DND-41 (cell line): ENCODE measurements around the gene CYSRT1.
"Not testable (repeated sequence)": the region's sequence is repeated elsewhere in the genome, so short reads cannot be mapped to it uniquely, and the experiment has no call there.

ENCODE experiments used
- ATAC-seq: fragments of 200-7000 bp; cut with Tn5 transposase; 3 replicates; pipeline ENCODE4 v1.9.1; 2021; ENCODE audit warnings: low read depth; ENCODE audit not compliant: insufficient read depth
- DNase-seq: peaks from one replicate; pipeline ENCODE4 v3.0.0-alpha.2; 2020
- H2AFZ ChIP-seq: 2 replicates; pipeline ENCODE4 v1.6.0; 2012; ENCODE audit warnings: low read depth, low read length
- H3K27ac ChIP-seq: 2 replicates; pipeline ENCODE4 v1.5.1; 2012; ENCODE audit warnings: low read length, inconsistent platforms
- H3K27me3 ChIP-seq: fragments of 200-600 bp; sonication (generic); 2 replicates; pipeline ENCODE4 v1.6.0; 2012; ENCODE audit warnings: low read length, mild to moderate bottlenecking, inconsistent platforms; ENCODE audit not compliant: insufficient read depth, poor library complexity
- H3K36me3 ChIP-seq: 2 replicates; pipeline ENCODE4 v1.5.1; 2012; ENCODE audit warnings: low read length, inconsistent platforms; ENCODE audit not compliant: insufficient read depth
- H3K4me1 ChIP-seq: 2 replicates; pipeline ENCODE4 v1.5.1; 2012; ENCODE audit warnings: mild to moderate bottlenecking, low read length; ENCODE audit not compliant: insufficient read depth
- H3K4me2 ChIP-seq: 2 replicates; pipeline ENCODE4 v1.6.0; 2012; ENCODE audit warnings: mild to moderate bottlenecking, moderate library complexity, low read length, inconsistent platforms; ENCODE audit not compliant: insufficient read depth
- H3K4me3 ChIP-seq, 2 experiments: fragments of 200-600 bp in 1 of 2; shearing (Covaris generic) in 1 of 2; 2 replicates each; pipeline ENCODE4 v1.5.1; 2012 to 2016; ENCODE audit warnings: inconsistent platforms in 2 of 2, low read length in 2 of 2, mild to moderate bottlenecking in 2 of 2, low read depth in 1 of 2, moderate library complexity in 1 of 2
- H3K79me2 ChIP-seq: 2 replicates; pipeline ENCODE4 v1.6.0; 2012; ENCODE audit warnings: low read length, inconsistent platforms; ENCODE audit not compliant: insufficient read depth
- H3K9ac ChIP-seq: 2 replicates; pipeline ENCODE4 v1.6.0; 2012; ENCODE audit warnings: low read depth, mild to moderate bottlenecking, inconsistent platforms, low read length, moderate library complexity
- H3K9me3 ChIP-seq: 2 replicates; pipeline ENCODE4 v1.5.1; 2012; ENCODE audit warnings: low read length, moderate library complexity, mild to moderate bottlenecking, inconsistent platforms; ENCODE audit not compliant: insufficient read depth, severe bottlenecking
- H4K20me1 ChIP-seq: 2 replicates; pipeline ENCODE4 v1.6.0; 2012; ENCODE audit warnings: low read length; ENCODE audit not compliant: insufficient read depth
- EZH2 ChIP-seq: IDR thresholded peaks from 3 replicates; pipeline ENCODE4 v1.6.1; 2012; ENCODE audit warnings: borderline replicate concordance, low read depth, mild to moderate bottlenecking, moderate library complexity, low read length, inconsistent platforms; ENCODE audit not compliant: severe bottlenecking
- TF ChIP-seq, protein P1 (sequence below): IDR thresholded peaks from 2 replicates; pipeline ENCODE4 v1.5.1; 2012; ENCODE audit warnings: borderline replicate concordance, low read length, moderate library complexity, mild to moderate bottlenecking; ENCODE audit not compliant: poor library complexity, severe bottlenecking; ENCODE audit errors: extremely low read depth

CYSRT1 gene

DNA sequence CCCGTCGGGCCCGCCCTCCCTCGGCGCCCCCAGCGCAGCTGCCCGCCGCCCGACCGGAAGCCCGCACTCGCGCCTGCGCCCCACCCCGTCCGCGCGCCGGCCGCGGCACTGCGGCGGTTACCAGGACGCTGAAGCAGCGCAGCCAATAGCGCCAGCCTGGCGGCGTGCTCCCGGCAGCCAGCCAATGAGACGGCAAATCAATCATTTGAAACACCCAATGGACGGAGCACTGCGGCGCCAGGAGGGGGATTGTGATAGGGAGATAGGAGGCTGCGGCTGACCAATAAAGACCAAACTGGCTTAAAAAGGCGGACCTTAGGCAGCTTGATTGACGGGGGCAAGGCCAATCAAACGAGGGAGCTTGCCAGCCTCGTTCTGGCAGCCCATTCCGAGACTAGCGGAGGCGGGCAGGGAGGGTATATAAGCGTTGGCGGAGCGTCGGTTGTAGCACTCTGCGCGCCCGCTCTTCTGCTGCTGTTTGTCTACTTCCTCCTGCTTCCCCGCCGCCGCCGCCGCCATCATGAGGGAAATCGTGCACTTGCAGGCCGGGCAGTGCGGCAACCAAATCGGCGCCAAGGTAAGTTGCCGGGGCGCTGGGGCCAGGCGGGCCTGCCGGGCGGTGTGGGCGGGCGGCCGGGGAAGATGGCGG is 16.0 kb downstream of the CYSRT1 start, which contains the start of gene TUBB4B:
TUBB4B (plus strand) TSS at position 447 of the 649 bp plus-strand sequence; CDS start at position 521, 74 bp downstream.
- H3K4me3 ChIP-seq: peak within 1 kb of the TSS; percentile 77 to 91
- H3K4me1 ChIP-seq: peaks cover 54% of the 10 kb centered on the region
- H3K36me3 ChIP-seq: peaks cover 25% of the 10 kb centered on the region

DNA sequence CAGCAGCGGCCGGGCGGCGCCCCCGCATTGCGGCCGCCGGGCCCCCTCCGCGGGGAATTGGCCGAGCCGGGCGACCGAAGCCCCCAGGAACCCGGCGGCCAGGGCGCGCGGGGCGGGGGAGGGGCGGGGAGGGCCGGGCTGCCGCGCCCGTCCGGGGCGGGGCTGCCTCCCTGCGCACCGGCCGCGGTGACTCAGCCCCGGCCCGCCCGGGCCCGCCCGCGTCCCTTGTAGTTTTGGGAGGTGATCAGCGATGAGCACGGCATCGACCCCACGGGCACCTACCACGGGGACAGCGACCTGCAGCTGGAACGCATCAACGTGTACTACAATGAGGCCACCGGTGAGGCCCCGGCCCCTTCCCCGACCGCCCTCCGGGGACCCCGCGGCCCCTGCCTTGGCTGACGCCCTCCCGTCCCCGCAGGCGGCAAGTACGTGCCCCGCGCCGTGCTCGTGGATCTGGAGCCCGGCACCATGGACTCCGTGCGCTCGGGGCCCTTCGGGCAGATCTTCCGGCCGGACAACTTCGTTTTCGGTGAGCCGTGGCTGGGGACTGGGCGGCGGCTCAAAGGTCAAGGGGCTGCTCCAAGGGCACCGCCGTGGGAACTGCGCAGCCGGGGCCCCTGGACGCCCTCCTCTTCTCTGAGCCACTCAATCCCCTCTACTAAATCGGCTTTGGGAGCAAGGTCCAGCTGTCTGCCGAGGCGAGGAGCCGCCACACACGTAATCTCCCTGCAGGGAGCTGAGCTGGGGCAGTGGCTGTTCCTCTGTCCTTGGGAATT is 16.7 kb downstream of the CYSRT1 start:
- DNase-seq (peak; percentile 50), ATAC-seq (no peak)
- peak overlapping the region; percentile 80 for H3K27ac ChIP-seq
- H4K20me1 ChIP-seq: peaks cover 48% of the 10 kb centered on the region
- H2AFZ ChIP-seq: no peak overlapping the region
- TF ChIP-seq, protein P1, sequence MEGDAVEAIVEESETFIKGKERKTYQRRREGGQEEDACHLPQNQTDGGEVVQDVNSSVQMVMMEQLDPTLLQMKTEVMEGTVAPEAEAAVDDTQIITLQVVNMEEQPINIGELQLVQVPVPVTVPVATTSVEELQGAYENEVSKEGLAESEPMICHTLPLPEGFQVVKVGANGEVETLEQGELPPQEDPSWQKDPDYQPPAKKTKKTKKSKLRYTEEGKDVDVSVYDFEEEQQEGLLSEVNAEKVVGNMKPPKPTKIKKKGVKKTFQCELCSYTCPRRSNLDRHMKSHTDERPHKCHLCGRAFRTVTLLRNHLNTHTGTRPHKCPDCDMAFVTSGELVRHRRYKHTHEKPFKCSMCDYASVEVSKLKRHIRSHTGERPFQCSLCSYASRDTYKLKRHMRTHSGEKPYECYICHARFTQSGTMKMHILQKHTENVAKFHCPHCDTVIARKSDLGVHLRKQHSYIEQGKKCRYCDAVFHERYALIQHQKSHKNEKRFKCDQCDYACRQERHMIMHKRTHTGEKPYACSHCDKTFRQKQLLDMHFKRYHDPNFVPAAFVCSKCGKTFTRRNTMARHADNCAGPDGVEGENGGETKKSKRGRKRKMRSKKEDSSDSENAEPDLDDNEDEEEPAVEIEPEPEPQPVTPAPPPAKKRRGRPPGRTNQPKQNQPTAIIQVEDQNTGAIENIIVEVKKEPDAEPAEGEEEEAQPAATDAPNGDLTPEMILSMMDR: no peak
- TF ChIP-seq EZH2: no peak
- no peaks in the 10 kb centered on the region for H3K9me3 ChIP-seq
- peak overlapping the region; percentile 81 for H3K9ac ChIP-seq
- peak overlapping the region; percentile 76 to 91 for H3K4me3 ChIP-seq
- peak overlapping the region; percentile 90 for H3K4me2 ChIP-seq
- no peaks in the 10 kb centered on the region for H3K27me3 ChIP-seq
- peaks cover 47% of the 10 kb centered on the region for H3K4me1 ChIP-seq
- peaks cover 25% of the 10 kb centered on the region for H3K36me3 ChIP-seq
- peaks cover 25% of the 10 kb centered on the region for H3K79me2 ChIP-seq

More for the DNA sequence above, 16.0 kb downstream of the CYSRT1 start, which contains the start of gene TUBB4B:
- ATAC-seq: peak; percentile 81
- no peak for TF ChIP-seq EZH2
- TF ChIP-seq, protein P1: no peak
- DNase-seq: peak; percentile 99
- Histone ChIP-seq H3K9me3 (no peaks in the 10 kb centered on the region), H3K27ac (peak within 1 kb of the TSS; percentile 89), H4K20me1 (peaks cover 49% of the 10 kb centered on the region), H3K79me2 (peaks cover 25% of the 10 kb centered on the region), H3K27me3 (no peaks in the 10 kb centered on the region), H3K9ac (peak within 1 kb of the TSS; percentile 89), H3K4me2 (peak within 1 kb of the TSS; percentile 91), H2AFZ (peak within 1 kb of the TSS; percentile 68)

DNA sequence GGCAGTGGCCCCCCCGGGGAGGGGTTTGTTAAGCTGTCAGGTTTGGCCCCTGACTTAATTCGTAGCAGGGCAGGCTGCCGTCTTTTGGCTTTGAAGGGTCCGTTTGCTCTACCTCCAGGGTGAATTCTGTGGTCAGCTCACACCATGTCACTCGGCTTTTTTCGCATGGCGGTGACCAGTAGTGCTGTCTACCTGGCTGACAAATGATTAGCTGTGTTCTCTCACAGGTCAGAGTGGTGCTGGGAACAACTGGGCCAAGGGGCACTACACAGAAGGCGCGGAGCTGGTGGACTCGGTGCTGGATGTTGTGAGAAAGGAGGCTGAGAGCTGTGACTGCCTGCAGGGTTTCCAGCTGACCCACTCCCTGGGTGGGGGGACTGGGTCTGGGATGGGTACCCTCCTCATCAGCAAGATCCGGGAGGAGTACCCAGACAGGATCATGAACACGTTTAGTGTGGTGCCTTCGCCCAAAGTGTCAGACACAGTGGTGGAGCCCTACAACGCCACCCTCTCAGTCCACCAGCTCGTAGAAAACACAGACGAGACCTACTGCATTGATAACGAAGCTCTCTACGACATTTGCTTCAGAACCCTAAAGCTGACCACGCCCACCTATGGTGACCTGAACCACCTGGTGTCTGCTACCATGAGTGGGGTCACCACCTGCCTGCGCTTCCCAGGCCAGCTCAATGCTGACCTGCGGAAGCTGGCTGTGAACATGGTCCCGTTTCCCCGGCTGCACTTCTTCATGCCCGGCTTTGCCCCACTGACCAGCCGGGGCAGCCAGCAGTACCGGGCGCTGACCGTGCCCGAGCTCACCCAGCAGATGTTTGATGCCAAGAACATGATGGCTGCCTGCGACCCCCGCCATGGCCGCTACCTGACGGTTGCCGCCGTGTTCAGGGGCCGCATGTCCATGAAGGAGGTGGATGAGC is 17.6 kb downstream of the CYSRT1 start:
- peak overlapping the region; percentile 76 to 91; a peak in 3 of 4 replicates for H3K4me3 ChIP-seq
- TF ChIP-seq, protein P1: no peak
- no peak for TF ChIP-seq EZH2
- H3K4me1 ChIP-seq: peaks cover 40% of the 10 kb centered on the region
- peak overlapping the region; percentile 81 for H3K9ac ChIP-seq
- H4K20me1 ChIP-seq: peaks cover 45% of the 10 kb centered on the region
- ATAC-seq: no peak
- peaks cover 25% of the 10 kb centered on the region for H3K79me2 ChIP-seq
- no peaks in the 10 kb centered on the region for H3K9me3 ChIP-seq
- no peak overlapping the region for H2AFZ ChIP-seq
- H3K36me3 ChIP-seq: peaks cover 25% of the 10 kb centered on the region
- no peaks in the 10 kb centered on the region for H3K27me3 ChIP-seq
- peak overlapping the region; percentile 60 for H3K27ac ChIP-seq
- no peak for DNase-seq
- peak overlapping the region; percentile 90 for H3K4me2 ChIP-seq

DNA sequence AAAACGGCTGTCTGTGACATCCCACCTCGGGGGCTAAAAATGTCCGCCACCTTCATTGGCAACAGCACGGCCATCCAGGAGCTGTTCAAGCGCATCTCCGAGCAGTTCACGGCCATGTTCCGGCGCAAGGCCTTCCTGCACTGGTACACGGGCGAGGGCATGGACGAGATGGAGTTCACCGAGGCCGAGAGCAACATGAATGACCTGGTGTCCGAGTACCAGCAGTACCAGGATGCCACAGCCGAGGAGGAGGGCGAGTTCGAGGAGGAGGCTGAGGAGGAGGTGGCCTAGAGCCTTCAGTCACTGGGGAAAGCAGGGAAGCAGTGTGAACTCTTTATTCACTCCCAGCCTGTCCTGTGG is 18.3 kb downstream of the CYSRT1 start:
- not testable (repeated sequence) for DNase-seq, H3K27ac ChIP-seq, H2AFZ ChIP-seq, H3K9me3 ChIP-seq, H3K9ac ChIP-seq, ATAC-seq, H3K27me3 ChIP-seq
- peaks cover 25% of the 10 kb centered on the region for H3K36me3 ChIP-seq
- H3K79me2 ChIP-seq: peaks cover 25% of the 10 kb centered on the region
- peak overlapping the region; percentile 90; the same call in 1 of the 2 replicates for H3K4me2 ChIP-seq
- H3K4me1 ChIP-seq: peaks cover 40% of the 10 kb centered on the region
- H3K4me3 ChIP-seq: peak overlapping the region in 1 of 2 experiments; percentile 39; a peak in 1 of 4 replicates
- H4K20me1 ChIP-seq: peaks cover 41% of the 10 kb centered on the region
